Measurements from ENCODE around the gene PROM1. TPM values are rescaled to one million over a fixed set of nuclear protein-coding genes. Genes with fewer than 3 reads are reported as not detected.

PROM1 gene
- polyA plus RNA-seq, 3 donors, result 0.33 to 7.1 TPM; not detected in 1

- 85 to 97% (median 91%) methylated on average over 1 of the region's 1 CpG for WGBS, 3 donors
Observed at GRCh38 chr4:15942283-15942682, 141.5 kb downstream of the PROM1 start.

GRCh38 chr4:15938640-15939039, 145.2 kb downstream of the PROM1 start, which contains the start of gene FGFBP1:
Gene FGFBP1, minus strand, starts transcription at chr4:15938740. Its CDS starts 2,108 bp downstream, at chr4:15936632.
- 45 to 65% (median 54%) methylated on average over 4 of the region's 4 CpGs for WGBS, 3 donors
- no peak within 1 kb of the TSS for H3K27ac ChIP-seq (ENCODE audit: low read depth, low read length)

More at GRCh38 chr4:15942283-15942682, 141.5 kb downstream of the PROM1 start:
- H3K27ac ChIP-seq (ENCODE audit: low read depth, low read length), result no peak overlapping the region

- H3K27ac ChIP-seq (ENCODE audit: low read depth, low read length), result no peak overlapping the region
- WGBS, 3 donors, result 16 to 42% (median 40%) methylated on average over 8 of the region's 8 CpGs
Observed at GRCh38 chr4:15938182-15938581, 145.6 kb downstream of the PROM1 start.

GRCh38 chr4:15936495-15936894, 147.3 kb downstream of the PROM1 start:
- 58 to 89% (median 74%) methylated on average over 4 of the region's 4 CpGs for WGBS, 3 donors
- H3K27ac ChIP-seq (ENCODE audit: low read depth, low read length), result no peak overlapping the region

- 75 to 85% (median 82%) methylated on average over 10 of the region's 10 CpGs for WGBS, 3 donors
- H3K27ac ChIP-seq (ENCODE audit: low read depth, low read length), result no peak overlapping the region
Observed at GRCh38 chr4:15935504-15936402, 148.1 kb downstream of the PROM1 start.

GRCh38 chr4:15934259-15934658, 149.6 kb downstream of the PROM1 start:
- 48 to 74% (median 65%) methylated on average over 3 of the region's 3 CpGs for WGBS, 3 donors
- H3K27ac ChIP-seq (ENCODE audit: low read depth, low read length), result no peak overlapping the region

GRCh38 chr4:15931451-15932210, 152.2 kb downstream of the PROM1 start:
- 87 to 97% (median 94%) methylated on average over 5 of the region's 5 CpGs for WGBS, 3 donors
- no peak overlapping the region for H3K27ac ChIP-seq (ENCODE audit: low read depth, low read length)

- H3K27ac ChIP-seq (ENCODE audit: low read depth, low read length), result no peak overlapping the region
- WGBS, 3 donors, result 62 to 73% (median 65%) methylated on average over 7 of the region's 7 CpGs
Observed at GRCh38 chr4:15930314-15930713, 153.5 kb downstream of the PROM1 start.

- 62 to 73% (median 63%) methylated on average over 3 of the region's 3 CpGs for WGBS, 3 donors
- H3K27ac ChIP-seq (ENCODE audit: low read depth, low read length), result no peak overlapping the region
Observed at GRCh38 chr4:15929540-15929939, 154.3 kb downstream of the PROM1 start.

- 57 to 61% (median 59%) methylated on average over 5 of the region's 5 CpGs for WGBS, 3 donors
- no peak overlapping the region for H3K27ac ChIP-seq (ENCODE audit: low read depth, low read length)
Observed at GRCh38 chr4:15928883-15929282, 154.9 kb downstream of the PROM1 start.

- H3K27ac ChIP-seq (ENCODE audit: low read depth, low read length), result no peak overlapping the region
- 67 to 75% (median 74%) methylated on average over 7 of the region's 7 CpGs for WGBS, 3 donors
Observed at GRCh38 chr4:15926486-15926885, 157.3 kb downstream of the PROM1 start.

GRCh38 chr4:15925830-15926229, 158.0 kb downstream of the PROM1 start:
- no peak overlapping the region for H3K27ac ChIP-seq (ENCODE audit: low read depth, low read length)
- 29 to 82% (median 63%) methylated on average over 3 of the region's 3 CpGs for WGBS, 3 donors

GRCh38 chr4:15921592-15921932, 162.3 kb downstream of the PROM1 start:
- WGBS, 3 donors, result 80 to 97% (median 96%) methylated on average over 1 of the region's 1 CpG
- no peak overlapping the region for H3K27ac ChIP-seq (ENCODE audit: low read depth, low read length)

GRCh38 chr4:15920723-15921591, 162.9 kb downstream of the PROM1 start:
- no peak overlapping the region for H3K27ac ChIP-seq (ENCODE audit: low read depth, low read length)
- WGBS, 3 donors, result 48 to 71% (median 69%) methylated on average over 4 of the region's 4 CpGs

GRCh38 chr4:15918484-15919129, 165.2 kb downstream of the PROM1 start:
- no peak overlapping the region for H3K27ac ChIP-seq (ENCODE audit: low read depth, low read length)
- WGBS, 3 donors, result 35 to 69% (median 61%) methylated on average over 4 of the region's 4 CpGs

All from adipose tissue (tissue), 3 donors.